Measurements from ENCODE around the gene ARMH4.

DNA sequence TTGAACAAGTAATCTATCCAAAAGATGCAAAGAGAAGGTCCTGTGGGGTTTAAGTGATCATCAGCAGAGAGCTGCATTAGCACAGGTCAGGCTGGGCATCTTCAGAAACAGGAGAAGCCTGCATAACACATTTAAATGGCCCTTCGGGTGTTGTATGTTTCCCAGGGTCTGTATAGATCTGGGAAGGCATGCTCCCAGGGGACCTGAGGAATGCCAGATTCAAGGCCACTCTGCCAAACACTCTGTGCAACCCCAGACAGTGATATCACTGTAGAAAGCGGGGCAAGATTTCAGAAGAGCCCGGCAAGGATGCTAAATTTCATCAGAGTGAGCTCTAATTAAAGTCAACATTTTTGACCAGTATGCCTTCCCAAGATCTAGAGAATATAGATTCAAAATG lies 92.9 kb downstream of the ARMH4 start:
- TF ChIP-seq, protein P1, sequence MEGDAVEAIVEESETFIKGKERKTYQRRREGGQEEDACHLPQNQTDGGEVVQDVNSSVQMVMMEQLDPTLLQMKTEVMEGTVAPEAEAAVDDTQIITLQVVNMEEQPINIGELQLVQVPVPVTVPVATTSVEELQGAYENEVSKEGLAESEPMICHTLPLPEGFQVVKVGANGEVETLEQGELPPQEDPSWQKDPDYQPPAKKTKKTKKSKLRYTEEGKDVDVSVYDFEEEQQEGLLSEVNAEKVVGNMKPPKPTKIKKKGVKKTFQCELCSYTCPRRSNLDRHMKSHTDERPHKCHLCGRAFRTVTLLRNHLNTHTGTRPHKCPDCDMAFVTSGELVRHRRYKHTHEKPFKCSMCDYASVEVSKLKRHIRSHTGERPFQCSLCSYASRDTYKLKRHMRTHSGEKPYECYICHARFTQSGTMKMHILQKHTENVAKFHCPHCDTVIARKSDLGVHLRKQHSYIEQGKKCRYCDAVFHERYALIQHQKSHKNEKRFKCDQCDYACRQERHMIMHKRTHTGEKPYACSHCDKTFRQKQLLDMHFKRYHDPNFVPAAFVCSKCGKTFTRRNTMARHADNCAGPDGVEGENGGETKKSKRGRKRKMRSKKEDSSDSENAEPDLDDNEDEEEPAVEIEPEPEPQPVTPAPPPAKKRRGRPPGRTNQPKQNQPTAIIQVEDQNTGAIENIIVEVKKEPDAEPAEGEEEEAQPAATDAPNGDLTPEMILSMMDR (IDR thresholded peaks at IDR 0.05; ENCODE audit: borderline replicate concordance, extremely low read depth, low read length, poor library complexity, severe bottlenecking), result no peak
- TF ChIP-seq EZH2 (IDR thresholded peaks at IDR 0.05; ENCODE audit: borderline replicate concordance, low read depth, low read length, severe bottlenecking), result no peak

Data from DND-41 (cell line).